ENCODE results near the gene DCLK1. TPM values are rescaled to one million over a fixed set of nuclear protein-coding genes. Genes with fewer than 3 reads are reported as not detected.
A peak's percentile ranks its signal among the peaks of the same experiment; 100 is the strongest.

DCLK1 gene
- total and polyA plus RNA-seq, 10 donors, result 2.0 to 22.1 (median 11.7) TPM

DNA sequence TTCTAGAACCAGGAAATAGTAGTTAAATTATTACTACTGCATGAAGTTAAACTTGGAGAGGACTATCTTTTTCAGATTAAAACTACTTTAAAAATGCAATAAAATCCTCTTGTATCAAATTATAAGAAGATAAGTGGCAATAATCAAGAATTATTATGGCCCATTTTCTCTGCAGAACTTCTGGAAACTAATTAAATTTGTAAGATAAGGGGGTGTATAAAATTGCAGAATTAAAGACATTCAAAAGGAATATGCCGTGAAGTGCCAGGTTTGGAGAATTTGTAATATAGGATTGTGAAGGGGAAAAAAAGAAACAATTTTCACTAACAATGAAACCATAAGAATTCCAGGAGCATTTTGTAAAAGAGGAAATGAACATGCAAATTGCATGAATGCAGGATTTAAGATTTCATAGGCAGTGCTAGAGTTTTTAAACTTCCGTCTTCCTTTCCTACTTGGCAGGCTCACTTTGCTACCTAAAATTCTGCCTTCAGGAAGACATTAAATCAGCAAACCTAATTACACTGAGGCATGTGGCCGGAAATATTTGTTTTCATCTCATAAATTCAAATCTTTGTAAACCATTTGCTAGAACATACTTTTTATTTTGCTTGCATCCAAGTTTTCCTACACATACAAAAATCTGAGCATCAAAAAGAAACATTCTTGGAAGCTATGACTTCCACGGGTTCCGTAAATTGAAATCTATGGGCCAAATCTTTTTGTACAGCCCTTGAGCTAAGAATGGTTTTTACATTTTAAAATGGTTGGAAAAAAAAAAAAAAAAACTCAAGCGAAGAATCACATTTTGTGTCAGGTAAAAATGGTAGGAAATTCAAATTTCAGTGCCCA is 166.9 kb downstream of the DCLK1 start:
- Histone ChIP-seq H3K4me3 (no peak overlapping the region), H3K27ac (no peak overlapping the region), H3K9me3 (peaks cover 0 to 4% (median under 1%) of the 10 kb centered on the region in 8 donors), H3K4me1 (peaks cover 0 to 16% (median 4%) of the 10 kb centered on the region in 6 donors), H3K27me3 (replicated peaks in 1 of 7) (no peaks in the 10 kb centered on the region), H3K36me3 (no peaks in the 10 kb centered on the region)
- 61 to 75% (median 67%) methylated on average over 6 of the region's 6 CpGs for WGBS, 5 donors
- intact Hi-C loops (cut with DNase I; ENCODE audit: low total_unique reads), result no loop called here
- no peak for TF ChIP-seq POLR2AphosphoS5 (IDR thresholded peaks at IDR 0.05)
- no peak for TF ChIP-seq POLR2A (IDR thresholded peaks at IDR 0.05)
- TF ChIP-seq CTCF (IDR thresholded peaks at IDR 0.05 in 8 of 11, conservative IDR thresholded peaks at IDR 0.05 in 3 of 11), result no peak
- DNase-seq, result no peak

DNA sequence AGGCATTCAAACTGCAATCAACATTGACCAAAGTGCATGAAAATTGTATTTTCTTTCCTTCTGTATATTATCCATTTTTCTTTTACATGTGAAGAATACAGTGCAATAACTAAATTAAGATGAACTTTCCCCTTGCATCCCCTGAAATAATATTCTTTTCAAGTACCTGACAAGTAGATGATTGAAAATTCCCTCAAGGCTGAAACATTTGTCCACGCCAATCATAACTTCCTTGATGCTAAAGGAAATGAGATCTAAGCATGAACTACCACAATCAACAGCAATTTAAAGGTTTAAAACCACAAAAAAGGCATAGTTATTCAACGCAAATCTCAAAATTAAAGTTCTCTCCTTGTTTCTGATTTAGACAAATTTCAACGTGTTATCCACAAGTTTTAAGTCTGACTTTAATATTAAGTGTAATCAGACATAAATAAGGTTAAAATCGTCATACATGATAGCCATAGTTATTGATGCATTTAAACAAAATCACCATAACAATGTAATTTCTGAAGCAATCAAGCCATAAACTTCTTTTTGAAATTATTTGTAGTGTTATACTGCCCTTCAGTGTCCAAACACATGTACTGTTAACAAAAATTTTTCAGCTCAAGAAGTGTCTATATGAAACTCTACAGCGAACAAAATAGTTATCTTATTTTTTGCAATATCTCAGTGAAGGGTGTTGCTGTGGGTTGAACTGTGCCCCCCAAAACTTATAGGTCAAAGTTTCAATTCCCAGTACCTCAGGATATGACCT is 169.5 kb downstream of the DCLK1 start:
- intact Hi-C loops (cut with DNase I; ENCODE audit: low total_unique reads), result no loop called here
- no peak overlapping the region for H3K27ac ChIP-seq

DNA sequence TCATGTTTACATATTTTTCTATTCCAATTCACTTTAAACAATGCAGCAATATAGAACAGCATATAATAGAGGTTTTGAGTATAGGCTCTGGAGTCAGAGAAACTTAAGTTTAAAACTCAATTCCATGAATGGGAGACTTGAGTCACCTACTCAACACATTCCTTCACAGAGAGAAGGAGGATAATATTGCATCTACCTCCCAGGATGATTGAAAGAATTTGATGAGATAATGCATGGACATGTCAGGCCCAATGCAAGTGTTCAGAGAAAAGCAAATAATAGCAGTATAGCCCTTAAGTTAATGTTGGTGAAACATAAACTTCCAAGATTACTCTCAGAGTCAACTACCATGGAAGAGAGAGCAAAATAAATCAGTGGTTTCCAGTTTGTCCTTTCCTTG is 170.2 kb downstream of the DCLK1 start:
- intact Hi-C loops (cut with DNase I; ENCODE audit: low total_unique reads), result no loop called here

More for the DNA sequence above, 169.5 kb downstream of the DCLK1 start:
- Histone ChIP-seq H3K27me3 (replicated peaks in 1 of 7) (no peaks in the 10 kb centered on the region), H3K4me1 (peaks cover 0 to 16% (median 4%) of the 10 kb centered on the region in 6 donors), H3K36me3 (no peaks in the 10 kb centered on the region), H3K4me3 (no peak overlapping the region), H3K9me3 (no peaks in the 10 kb centered on the region)
- WGBS, 5 donors, result 66 to 75% (median 74%) methylated on average over 5 of the region's 5 CpGs
- TF ChIP-seq POLR2AphosphoS5 (IDR thresholded peaks at IDR 0.05) (no peak), CTCF (IDR thresholded peaks at IDR 0.05 in 8 of 11, conservative IDR thresholded peaks at IDR 0.05 in 3 of 11) (peak in 1 of 11 experiments; percentile 14)
- DNase-seq, result no peak

More for the DNA sequence above, 170.2 kb downstream of the DCLK1 start:
- no peak for TF ChIP-seq POLR2AphosphoS5 (IDR thresholded peaks at IDR 0.05)
- TF ChIP-seq CTCF (IDR thresholded peaks at IDR 0.05 in 8 of 11, conservative IDR thresholded peaks at IDR 0.05 in 3 of 11), result no peak
- no peak for TF ChIP-seq POLR2A (IDR thresholded peaks at IDR 0.05)
- Histone ChIP-seq H3K4me1 (peaks cover 0 to 16% (median 4%) of the 10 kb centered on the region in 6 donors), H3K9me3 (no peaks in the 10 kb centered on the region), H3K4me3 (no peak overlapping the region), H3K36me3 (no peaks in the 10 kb centered on the region), H3K27ac (no peak overlapping the region), H3K27me3 (replicated peaks in 1 of 7) (no peaks in the 10 kb centered on the region)
- no peak for DNase-seq

Measured in spleen (tissue), 11 donors.